GM10847 (cell line): ENCODE measurements around the gene SPOCK1.

ENCODE experiments used
- POLR2A ChIP-seq: IDR thresholded peaks from 2 replicates; pipeline ENCODE4 v1.6.1; 2011; ENCODE audit not compliant: insufficient read length; ENCODE audit errors: extremely low read depth

Gene SPOCK1

GRCh38 chr5:137096149-137097103 lies 402.7 kb downstream of the SPOCK1 start:
- TF ChIP-seq POLR2A = no peak

- no peak for TF ChIP-seq POLR2A
Observed at GRCh38 chr5:137095597-137095996, 403.5 kb downstream of the SPOCK1 start.

- no peak for TF ChIP-seq POLR2A
Observed at GRCh38 chr5:137092831-137093230, 406.3 kb downstream of the SPOCK1 start.

- no peak for TF ChIP-seq POLR2A
Observed at GRCh38 chr5:137091472-137091871, 407.7 kb downstream of the SPOCK1 start.

- TF ChIP-seq POLR2A = no peak
Observed at GRCh38 chr5:137090721-137091120, 408.4 kb downstream of the SPOCK1 start.

- no peak for TF ChIP-seq POLR2A
Observed at GRCh38 chr5:137090151-137090550, 409.0 kb downstream of the SPOCK1 start.

GRCh38 chr5:137088175-137088574 lies 411.0 kb downstream of the SPOCK1 start:
- TF ChIP-seq POLR2A = no peak

- no peak for TF ChIP-seq POLR2A
Observed at GRCh38 chr5:137086342-137086741, 412.8 kb downstream of the SPOCK1 start.

GRCh38 chr5:137085206-137085605 lies 413.9 kb downstream of the SPOCK1 start:
- TF ChIP-seq POLR2A = no peak

GRCh38 chr5:137084016-137084415 lies 415.1 kb downstream of the SPOCK1 start:
- TF ChIP-seq POLR2A = no peak

GRCh38 chr5:137082951-137083350 lies 416.2 kb downstream of the SPOCK1 start:
- no peak for TF ChIP-seq POLR2A

- TF ChIP-seq POLR2A = no peak
Observed at GRCh38 chr5:137078171-137078665, 420.9 kb downstream of the SPOCK1 start.

- no peak for TF ChIP-seq POLR2A
Observed at GRCh38 chr5:137075163-137075970, 423.8 kb downstream of the SPOCK1 start.

GRCh38 chr5:137073189-137073588 lies 425.9 kb downstream of the SPOCK1 start:
- TF ChIP-seq POLR2A = no peak

- TF ChIP-seq POLR2A = no peak
Observed at GRCh38 chr5:137072361-137073115, 426.6 kb downstream of the SPOCK1 start.
